Neutrophil (primary cell): ENCODE results near the gene CEP104.

Experiments used
- H3K27ac ChIP-seq: fragments of 200-600 bp; sonication (generic); 2 replicates; pipeline ENCODE4 v1.5.1; 2016; ENCODE audit warnings: mild to moderate bottlenecking, moderate library complexity
- H3K27me3 ChIP-seq: fragments of 200-600 bp; sonication (generic); 2 replicates; pipeline ENCODE4 v1.6.0; 2016; ENCODE audit warnings: mild to moderate bottlenecking
- H3K36me3 ChIP-seq: fragments of 200-600 bp; sonication (generic); 2 replicates; pipeline ENCODE4 v1.5.1; 2017
- H3K4me1 ChIP-seq, 2 experiments: fragments of 200-600 bp in 1 of 2; sonication (generic) in 1 of 2; 1 replicate in 1 of 2; 2 replicates in 1 of 2; pipeline versions ENCODE4 v1.5.1 to v1.6.1; 2013 to 2016; ENCODE audit warnings: low read depth in 1 of 2, low read length in 1 of 2, mild to moderate bottlenecking in 1 of 2, moderate library complexity in 1 of 2; ENCODE audit not compliant: control insufficient read depth in 1 of 2, insufficient read depth in 1 of 2
- H3K4me3 ChIP-seq, 2 experiments: fragments of 200-600 bp in 1 of 2; sonication (generic) in 1 of 2; 1 replicate in 1 of 2; 2 replicates in 1 of 2; pipeline ENCODE4 v1.5.1; 2013 to 2016; ENCODE audit warnings: low read depth in 1 of 2, low read length in 1 of 2, mild to moderate bottlenecking in 1 of 2, moderate library complexity in 1 of 2
- H3K9me3 ChIP-seq: fragments of 200-600 bp; sonication (generic); 2 replicates; pipeline ENCODE4 v1.5.1; 2016
- TF ChIP-seq, protein P1 (sequence below): fragments of 200-600 bp; sonication (generic); IDR thresholded peaks from 2 replicates; pipeline ENCODE4 v1.5.1; 2016; ENCODE audit warnings: antibody characterized with exemption

Gene CEP104

DNA sequence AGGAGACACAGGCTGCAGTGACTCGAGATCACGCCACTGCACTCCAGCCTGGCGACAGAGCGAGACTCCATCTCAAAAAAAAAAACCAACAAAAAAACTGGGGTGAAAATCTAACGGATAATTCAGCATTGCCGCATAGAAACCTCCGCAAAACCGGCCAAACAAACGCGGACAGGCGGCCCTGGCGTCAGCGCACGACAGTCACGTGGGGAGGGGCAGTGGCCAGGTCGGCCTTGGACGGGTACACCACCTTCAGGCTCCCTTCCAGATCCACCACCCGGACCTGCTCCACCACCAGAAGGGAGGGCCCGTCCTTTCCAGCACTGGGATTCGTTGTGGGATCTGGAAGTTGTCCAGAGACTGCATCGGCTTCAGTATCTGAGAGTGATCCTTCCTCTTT is 76.1 kb downstream of the CEP104 start:
- Histone ChIP-seq H3K36me3 (peaks cover 84% of the 10 kb centered on the region), H3K4me1 (no peaks in the 10 kb centered on the region), H3K9me3 (no peaks in the 10 kb centered on the region), H3K27ac (no peak overlapping the region), H3K27me3 (no peaks in the 10 kb centered on the region), H3K4me3 (no peak overlapping the region)
- TF ChIP-seq, protein P1, sequence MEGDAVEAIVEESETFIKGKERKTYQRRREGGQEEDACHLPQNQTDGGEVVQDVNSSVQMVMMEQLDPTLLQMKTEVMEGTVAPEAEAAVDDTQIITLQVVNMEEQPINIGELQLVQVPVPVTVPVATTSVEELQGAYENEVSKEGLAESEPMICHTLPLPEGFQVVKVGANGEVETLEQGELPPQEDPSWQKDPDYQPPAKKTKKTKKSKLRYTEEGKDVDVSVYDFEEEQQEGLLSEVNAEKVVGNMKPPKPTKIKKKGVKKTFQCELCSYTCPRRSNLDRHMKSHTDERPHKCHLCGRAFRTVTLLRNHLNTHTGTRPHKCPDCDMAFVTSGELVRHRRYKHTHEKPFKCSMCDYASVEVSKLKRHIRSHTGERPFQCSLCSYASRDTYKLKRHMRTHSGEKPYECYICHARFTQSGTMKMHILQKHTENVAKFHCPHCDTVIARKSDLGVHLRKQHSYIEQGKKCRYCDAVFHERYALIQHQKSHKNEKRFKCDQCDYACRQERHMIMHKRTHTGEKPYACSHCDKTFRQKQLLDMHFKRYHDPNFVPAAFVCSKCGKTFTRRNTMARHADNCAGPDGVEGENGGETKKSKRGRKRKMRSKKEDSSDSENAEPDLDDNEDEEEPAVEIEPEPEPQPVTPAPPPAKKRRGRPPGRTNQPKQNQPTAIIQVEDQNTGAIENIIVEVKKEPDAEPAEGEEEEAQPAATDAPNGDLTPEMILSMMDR, result no peak

DNA sequence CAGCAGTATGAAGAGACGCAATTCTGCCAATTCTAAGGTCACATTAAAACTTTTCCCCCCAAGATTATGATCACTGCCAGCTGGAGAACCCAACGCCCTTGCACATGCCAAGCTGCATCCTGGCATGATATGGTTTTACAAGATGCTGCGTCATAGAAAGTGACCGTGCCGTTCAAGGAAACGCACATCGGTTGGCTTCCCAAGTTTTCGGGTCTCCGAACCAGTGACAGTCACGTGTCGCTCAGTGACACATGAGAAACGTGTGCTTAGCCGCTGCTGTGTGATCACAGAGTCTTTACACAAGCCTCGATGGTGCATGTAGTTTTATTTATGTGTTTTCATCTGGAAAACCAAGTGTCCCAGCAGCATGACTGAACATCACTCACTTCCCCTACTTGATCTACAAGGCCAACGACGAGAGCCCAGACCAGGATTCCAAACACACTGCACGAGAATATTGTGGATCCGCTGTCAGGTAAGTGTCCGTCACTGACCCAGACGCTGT is 77.0 kb downstream of the CEP104 start:
- H3K36me3 ChIP-seq, result peaks cover 75% of the 10 kb centered on the region
- no peaks in the 10 kb centered on the region for H3K9me3 ChIP-seq
- H3K27me3 ChIP-seq, result peaks cover 7% of the 10 kb centered on the region
- H3K4me3 ChIP-seq, result no peak overlapping the region
- no peak overlapping the region for H3K27ac ChIP-seq
- H3K4me1 ChIP-seq, result peaks cover 3 to 7% of the 10 kb centered on the region in 2 experiments
- TF ChIP-seq, protein P1, result no peak

DNA sequence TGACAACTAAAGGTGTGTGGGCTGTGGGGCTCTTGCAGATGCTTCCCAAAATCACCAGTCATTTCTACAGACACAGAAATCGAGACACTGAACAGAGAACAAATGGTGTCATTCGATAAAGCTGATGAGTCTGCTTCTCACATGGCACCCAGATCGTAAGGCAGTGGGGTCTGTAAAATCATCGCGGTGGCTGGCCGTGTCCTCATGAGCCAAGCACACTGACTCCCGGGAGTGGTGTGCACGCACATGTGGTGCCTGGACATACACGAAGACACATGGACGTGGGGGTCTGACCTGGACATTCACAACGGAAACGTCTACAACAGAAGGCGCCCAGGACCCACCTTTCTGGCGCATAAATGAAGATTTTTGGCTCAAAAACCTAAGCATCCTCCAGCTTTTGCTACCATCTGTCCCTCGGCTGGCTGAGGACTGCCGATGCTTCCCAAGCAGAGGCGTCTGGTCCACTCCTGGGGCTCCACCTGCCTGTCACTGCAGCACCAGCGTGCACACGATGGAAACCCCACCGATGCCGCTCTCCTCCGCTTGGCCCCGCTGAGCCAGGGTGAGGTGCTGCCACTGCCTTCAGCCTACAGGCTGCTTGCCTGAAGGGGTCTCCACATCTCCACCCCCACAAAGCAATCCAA is 77.6 kb downstream of the CEP104 start:
- TF ChIP-seq, protein P1, result no peak
- peaks cover 13% of the 10 kb centered on the region for H3K27me3 ChIP-seq
- no peak overlapping the region for H3K4me3 ChIP-seq
- no peak overlapping the region for H3K27ac ChIP-seq
- H3K4me1 ChIP-seq, result peaks cover 3 to 7% of the 10 kb centered on the region in 2 experiments
- H3K36me3 ChIP-seq, result peaks cover 69% of the 10 kb centered on the region
- no peaks in the 10 kb centered on the region for H3K9me3 ChIP-seq

DNA sequence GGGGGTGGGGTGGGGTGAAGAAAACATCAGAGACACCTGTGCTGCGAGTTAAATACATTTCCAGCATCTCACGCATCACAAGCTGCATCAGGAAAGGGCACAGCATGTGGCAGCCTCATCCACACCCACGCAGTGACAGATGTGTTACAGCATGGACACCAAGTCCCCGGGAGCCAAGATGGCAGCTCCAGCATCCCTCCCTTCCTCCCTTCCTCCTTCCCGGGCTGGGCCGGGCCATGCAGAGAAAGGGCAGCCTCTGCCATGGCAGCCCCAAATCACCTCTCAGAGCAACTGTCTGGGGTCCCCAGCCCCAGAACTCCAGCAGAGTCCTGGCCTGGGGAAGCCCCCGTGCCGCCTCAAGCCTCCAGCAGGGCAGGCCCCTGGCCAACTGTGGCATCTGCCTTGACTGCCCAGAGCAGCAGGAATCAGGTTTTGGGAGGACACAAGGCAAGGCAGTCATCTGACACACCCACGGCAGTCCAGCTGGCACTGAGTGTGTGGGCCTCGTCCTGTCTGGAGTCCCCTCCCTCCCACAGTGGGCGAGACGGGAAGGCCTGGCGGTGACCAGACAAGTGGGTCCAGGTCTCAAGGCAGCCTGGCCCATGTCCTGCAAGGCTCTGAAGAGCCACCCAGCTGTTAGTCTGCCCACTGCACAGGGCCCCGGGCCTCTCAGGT is 78.3 kb downstream of the CEP104 start:
- TF ChIP-seq, protein P1, result no peak
- Histone ChIP-seq H3K27me3 (peaks cover 19% of the 10 kb centered on the region), H3K9me3 (no peaks in the 10 kb centered on the region), H3K36me3 (peaks cover 63% of the 10 kb centered on the region), H3K4me3 (no peak overlapping the region), H3K27ac (no peak overlapping the region), H3K4me1 (peaks cover 3 to 7% of the 10 kb centered on the region in 2 experiments)

DNA sequence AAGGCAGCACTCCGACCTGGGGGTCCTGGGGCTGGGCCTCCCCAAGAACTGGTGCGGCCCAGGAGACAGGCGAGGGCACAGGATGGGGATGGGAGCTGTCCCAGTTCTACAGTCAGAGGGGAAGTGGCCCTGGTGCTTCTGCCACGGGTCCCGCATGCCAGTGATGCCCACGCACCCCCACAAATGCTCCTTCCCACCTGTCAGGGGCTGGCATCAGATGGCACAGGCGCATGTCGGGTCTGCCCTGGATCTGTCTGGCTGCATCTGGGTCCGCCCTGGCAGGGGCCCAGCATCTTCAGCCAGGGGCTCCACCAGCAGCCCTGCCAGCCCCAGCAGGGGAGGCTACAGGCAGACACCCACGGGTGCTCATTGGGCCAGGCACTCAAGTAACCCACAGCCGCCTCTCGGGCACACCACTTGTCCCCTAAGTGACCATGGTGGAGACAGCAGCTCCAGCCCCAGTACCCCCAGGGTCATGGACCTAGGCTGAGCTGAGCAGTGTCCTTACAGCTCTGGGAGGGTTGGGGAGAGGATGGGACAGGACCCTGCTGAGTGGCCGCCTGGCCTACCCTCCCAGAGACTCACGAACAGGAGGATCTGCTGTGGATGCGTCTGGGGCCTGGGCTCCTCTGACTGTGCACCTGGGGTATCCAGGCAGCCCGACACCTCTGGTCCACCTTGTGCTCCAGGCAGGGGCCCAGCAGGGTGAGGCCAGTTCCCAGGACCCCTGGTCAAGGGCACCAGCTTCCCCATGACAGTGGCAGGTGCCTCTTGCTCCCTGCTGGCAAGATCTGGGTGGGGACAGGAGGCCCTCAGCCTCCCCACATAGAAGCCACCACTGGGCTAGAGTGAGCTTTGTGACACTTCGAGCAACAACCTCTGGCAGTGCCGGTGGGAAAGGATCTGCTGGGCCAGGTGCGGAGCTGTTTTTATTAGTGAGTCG is 79.1 kb downstream of the CEP104 start:
- Histone ChIP-seq H3K4me3 (no peak overlapping the region), H3K27ac (no peak overlapping the region)

More for the DNA sequence above, 79.1 kb downstream of the CEP104 start:
- Histone ChIP-seq H3K36me3 (peaks cover 55% of the 10 kb centered on the region), H3K9me3 (no peaks in the 10 kb centered on the region), H3K4me1 (peaks cover 3 to 7% of the 10 kb centered on the region in 2 experiments), H3K27me3 (peaks cover 27% of the 10 kb centered on the region)
- TF ChIP-seq, protein P1, result no peak
